Measurements from ENCODE around the gene LCORL.

The LCORL gene

DNA sequence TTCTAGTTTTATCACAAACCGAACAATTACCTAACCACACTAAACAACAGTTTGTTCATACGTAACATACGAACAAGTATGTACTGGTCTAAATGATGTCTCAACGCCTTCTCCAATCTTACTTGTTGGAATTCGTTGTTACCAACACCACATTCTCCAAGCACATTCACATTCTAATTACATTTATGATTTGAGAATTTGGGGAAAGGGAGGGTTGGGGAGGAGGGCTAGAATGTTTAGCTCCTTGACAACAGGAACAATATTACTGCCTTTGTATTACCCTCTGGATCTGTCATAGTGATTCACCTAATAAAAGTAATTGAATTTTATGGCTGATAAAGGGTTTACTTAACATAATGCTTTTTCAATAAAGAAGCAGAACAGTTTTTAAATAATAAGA is 24.4 kb downstream of the LCORL start:
- no peak overlapping the region for H3K4me3 ChIP-seq (ENCODE audit: low read length)
- TF ChIP-seq, protein P1, sequence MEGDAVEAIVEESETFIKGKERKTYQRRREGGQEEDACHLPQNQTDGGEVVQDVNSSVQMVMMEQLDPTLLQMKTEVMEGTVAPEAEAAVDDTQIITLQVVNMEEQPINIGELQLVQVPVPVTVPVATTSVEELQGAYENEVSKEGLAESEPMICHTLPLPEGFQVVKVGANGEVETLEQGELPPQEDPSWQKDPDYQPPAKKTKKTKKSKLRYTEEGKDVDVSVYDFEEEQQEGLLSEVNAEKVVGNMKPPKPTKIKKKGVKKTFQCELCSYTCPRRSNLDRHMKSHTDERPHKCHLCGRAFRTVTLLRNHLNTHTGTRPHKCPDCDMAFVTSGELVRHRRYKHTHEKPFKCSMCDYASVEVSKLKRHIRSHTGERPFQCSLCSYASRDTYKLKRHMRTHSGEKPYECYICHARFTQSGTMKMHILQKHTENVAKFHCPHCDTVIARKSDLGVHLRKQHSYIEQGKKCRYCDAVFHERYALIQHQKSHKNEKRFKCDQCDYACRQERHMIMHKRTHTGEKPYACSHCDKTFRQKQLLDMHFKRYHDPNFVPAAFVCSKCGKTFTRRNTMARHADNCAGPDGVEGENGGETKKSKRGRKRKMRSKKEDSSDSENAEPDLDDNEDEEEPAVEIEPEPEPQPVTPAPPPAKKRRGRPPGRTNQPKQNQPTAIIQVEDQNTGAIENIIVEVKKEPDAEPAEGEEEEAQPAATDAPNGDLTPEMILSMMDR (conservative IDR thresholded peaks at IDR 0.05; ENCODE audit: low read length): no peak
- no peak for DNase-seq (ENCODE audit: low read depth)

DNA sequence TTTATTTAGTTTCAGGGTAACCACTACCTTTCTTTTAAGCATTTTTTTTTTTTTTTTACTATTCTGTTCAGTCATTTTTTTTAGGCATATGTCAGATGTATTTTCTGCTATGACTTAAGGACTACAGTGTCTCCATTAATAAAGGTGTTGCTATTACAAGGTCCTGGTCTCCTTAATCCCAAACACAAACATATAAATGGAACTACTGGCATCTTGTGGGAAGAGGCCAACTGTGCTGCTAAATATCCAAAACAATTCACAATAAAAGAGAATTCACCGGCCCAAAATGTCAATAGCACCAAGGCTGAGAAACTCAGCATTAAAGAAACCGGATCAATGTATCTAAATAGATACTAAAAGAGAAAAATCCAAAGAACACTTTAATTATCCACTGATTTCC is 26.4 kb downstream of the LCORL start:
- TF ChIP-seq, protein P1 (conservative IDR thresholded peaks at IDR 0.05; ENCODE audit: low read length): no peak
- DNase-seq (ENCODE audit: low read depth): no peak

DNA sequence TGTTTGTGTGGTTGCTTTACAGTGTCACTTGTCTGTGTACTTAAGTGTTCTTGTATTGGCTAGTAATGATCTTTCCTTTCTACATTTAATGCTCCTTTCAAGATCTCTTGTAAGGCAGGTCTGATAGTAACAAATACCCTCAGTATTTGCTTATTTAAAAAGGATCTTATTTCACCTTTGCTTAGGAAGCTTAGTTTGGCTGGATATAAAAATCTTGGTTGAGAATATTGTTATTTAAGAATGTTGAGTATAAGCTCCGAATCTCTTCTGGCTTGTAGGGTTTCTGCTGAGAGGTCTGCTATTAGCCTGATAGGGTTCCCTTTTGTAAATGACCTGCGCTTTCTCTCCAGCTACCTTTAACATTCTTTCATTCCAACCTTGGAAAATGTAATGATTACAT is 35.7 kb downstream of the LCORL start:
- TF ChIP-seq, protein P1 (conservative IDR thresholded peaks at IDR 0.05; ENCODE audit: low read length): no peak
- H3K4me3 ChIP-seq (ENCODE audit: low read length): no peak overlapping the region
- DNase-seq (ENCODE audit: low read depth): no peak

More for the DNA sequence above, 26.4 kb downstream of the LCORL start:
- no peak overlapping the region for H3K4me3 ChIP-seq (ENCODE audit: low read length)

DNA sequence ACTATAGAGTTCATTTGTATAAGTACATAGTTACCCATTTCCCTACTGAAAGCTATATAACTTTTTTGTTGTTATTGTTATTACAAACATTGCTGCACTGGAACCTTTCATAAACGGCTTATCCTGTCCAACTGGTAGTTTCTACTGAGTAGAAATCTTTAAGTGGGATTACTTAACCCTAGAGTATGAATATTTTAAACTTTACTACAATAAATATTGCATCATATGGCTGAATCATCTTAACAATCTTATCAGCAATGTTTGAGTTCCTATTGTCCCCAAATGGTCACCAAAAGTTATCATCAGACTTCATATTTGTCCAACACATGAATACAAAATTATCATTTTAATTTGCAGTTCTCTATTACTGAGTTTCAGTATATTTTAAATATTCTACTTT is 40.5 kb downstream of the LCORL start:
- H3K4me3 ChIP-seq (ENCODE audit: low read length): no peak overlapping the region
- no peak for DNase-seq (ENCODE audit: low read depth)
- TF ChIP-seq, protein P1 (conservative IDR thresholded peaks at IDR 0.05; ENCODE audit: low read length): no peak

DNA sequence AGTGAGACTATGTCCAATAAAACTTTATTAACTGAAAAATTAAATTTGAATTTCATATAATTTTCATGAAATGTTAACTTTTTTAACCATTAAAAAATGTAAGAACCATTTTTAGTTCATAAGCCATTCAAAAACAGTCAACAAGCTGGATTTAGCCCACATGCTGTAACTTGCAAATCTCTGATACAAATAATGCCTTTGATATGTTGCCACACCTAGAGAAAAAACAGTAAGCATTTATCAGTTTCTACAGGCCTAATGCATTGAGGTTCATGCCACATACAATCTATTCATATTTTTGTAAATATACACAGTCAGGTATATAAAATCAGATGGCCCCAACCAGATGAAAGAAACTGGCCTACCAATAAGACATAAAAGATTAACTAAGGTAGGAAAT is 52.8 kb downstream of the LCORL start:
- DNase-seq (ENCODE audit: low read depth): no peak
- TF ChIP-seq, protein P1 (conservative IDR thresholded peaks at IDR 0.05; ENCODE audit: low read length): no peak
- no peak overlapping the region for H3K4me3 ChIP-seq (ENCODE audit: low read length)

DNA sequence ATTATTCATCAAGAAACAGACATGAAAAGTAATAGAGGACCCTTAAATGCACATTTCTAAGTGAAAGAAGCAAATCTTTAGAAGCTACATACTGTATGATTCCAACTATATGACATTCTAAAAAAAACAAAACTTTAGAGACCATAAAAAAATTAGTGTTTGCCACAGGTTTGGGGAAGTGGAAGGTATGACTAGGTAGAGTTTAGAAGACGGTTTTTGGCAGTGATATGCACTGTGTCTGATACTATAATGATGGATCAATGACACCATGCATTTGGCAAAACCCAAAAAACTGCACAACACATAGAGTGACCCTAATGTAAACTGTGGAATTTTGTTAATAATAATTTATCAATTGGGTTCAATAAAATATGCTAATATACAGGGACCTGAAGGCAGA is 54.5 kb downstream of the LCORL start:
- DNase-seq (ENCODE audit: low read depth): no peak
- TF ChIP-seq, protein P1 (conservative IDR thresholded peaks at IDR 0.05; ENCODE audit: low read length): no peak
- H3K4me3 ChIP-seq (ENCODE audit: low read length): no peak overlapping the region

DNA sequence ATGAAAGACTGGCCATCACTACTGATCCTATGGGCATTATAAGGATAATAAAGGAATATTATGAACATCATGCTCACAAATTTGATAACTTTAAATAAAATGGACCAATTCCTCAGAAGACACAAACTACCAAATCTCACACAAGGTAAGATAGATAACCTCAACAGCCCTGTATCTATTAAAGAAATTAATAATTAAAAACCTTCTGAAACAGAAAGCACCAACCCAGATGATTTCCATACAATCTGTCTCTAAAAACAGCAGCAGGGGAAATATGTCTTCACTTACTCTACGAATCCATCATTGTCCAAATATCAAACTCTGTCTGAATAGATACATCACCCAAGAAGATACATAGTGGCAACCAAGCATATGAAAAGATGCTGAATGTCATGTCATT is 55.2 kb downstream of the LCORL start:
- H3K4me3 ChIP-seq (ENCODE audit: low read length): no peak overlapping the region
- TF ChIP-seq, protein P1 (conservative IDR thresholded peaks at IDR 0.05; ENCODE audit: low read length): no peak
- DNase-seq (ENCODE audit: low read depth): no peak
